ENCODE measurements around the gene SMARCAL1.
A peak's percentile ranks its signal among the peaks of the same experiment; 100 is the strongest.

The SMARCAL1 gene

DNA sequence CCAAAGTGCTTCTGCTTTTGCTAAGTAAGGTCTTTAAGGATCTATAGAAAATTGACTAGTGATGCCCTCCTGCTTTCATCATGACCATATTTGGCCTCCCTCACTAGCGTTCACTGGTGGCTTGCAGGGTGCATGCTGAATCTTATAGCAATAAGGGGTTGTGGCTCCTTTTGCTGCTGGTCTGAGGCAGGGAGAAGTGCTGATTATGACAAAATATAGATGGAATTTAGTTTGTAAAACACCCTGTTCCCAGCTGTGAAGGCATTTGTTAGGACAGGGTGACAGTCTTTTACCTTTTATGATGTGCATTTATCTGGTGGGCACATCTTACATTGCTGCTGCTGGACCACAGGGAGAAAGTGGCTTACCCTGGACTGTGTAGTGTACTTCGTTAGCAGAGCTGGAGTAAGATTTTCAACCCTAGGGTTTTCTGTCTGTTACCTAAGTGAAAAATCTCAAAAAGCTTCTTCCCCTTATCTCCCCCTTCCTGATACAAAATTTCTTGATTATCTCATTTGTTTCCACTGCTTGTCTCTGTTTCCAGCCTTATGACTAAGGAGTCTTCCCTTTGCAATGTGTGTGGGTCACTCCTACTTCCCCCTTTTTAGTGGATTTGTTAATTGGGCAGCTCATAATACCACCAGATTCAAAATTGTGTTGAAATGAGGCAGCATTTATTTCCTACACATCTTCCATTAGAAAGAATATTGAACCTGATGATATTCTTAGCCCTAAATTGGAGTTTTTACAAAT, 65.2 kb downstream of the SMARCAL1 start:
- no peak for DNase-seq

DNA sequence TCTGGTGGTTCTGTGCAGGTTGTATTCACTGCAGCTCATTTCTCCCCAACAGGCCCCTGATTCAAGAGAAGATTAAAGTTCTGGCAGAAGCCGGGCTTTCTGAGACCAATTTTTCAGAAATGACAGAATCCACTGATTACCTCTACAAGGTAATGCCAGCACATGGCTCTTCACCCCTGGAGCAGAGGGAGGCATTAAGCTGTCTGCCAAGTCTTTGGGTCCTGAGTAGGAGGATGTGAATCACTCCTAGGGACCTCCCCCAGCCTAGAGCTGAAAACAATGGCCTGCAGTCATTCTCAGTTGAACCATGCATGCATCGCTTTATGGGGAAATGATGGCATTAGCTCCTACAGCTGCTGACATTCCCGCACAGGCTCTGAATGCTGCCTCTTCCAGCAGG, 65.9 kb downstream of the SMARCAL1 start:
- DNase-seq, result no peak

DNA sequence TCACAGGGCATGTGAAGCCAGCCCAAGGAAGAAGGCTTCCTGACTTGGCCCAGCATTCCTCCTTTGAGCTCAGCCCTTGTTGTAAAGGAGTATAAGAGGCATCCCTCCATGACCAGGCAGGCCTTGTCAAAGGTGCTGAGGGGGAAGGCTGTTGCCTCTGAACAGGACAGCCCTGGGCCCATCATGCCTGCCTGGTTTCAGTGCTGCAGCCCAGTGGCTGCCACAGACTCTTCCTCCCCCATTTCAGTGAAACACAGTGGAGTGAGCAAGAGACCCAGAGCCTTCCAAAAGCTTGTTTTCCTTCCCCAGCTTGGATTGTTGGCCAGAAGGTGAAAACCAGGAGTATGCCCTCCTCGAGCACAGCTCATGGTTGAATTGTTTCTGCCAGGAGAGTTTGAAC, 66.5 kb downstream of the SMARCAL1 start:
- no peak for DNase-seq

DNA sequence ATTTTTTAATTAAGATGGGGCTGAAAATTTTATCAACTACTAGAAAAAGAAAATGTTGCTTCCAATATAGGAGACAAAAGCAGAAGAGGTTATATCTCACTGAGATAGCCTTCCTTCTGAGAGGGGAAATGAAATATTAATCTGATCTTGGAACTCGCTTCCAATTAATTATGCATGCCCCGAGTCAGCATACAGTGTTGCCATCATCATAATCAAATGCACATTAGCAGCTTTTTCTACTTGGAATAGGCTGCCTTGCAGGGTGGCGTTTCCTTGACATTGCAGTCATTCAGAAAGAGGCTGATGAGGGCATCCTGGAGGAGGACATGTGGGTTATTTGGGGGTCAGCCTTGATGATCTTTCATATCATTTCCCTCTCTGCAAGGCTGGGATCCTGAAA, 67.9 kb downstream of the SMARCAL1 start:
- no peak for DNase-seq

DNA sequence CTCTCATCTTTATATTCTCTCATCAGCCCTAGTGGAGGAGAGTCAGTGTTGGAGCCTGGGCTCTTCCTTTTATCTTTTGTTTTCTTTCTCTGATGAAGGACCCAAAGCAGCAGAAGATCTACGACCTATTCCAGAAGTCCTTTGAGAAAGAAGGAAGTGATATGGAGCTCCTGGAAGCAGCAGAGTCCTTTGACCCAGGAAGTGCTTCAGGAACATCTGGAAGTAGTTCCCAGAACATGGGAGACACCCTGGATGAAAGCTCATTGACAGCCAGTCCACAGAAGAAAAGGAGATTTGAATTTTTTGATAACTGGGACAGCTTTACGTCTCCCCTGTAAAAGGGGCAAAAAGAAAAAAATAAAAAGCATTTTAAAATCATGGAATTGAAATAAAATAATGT, 70.4 kb downstream of the SMARCAL1 start:
- no peak for DNase-seq

DNA sequence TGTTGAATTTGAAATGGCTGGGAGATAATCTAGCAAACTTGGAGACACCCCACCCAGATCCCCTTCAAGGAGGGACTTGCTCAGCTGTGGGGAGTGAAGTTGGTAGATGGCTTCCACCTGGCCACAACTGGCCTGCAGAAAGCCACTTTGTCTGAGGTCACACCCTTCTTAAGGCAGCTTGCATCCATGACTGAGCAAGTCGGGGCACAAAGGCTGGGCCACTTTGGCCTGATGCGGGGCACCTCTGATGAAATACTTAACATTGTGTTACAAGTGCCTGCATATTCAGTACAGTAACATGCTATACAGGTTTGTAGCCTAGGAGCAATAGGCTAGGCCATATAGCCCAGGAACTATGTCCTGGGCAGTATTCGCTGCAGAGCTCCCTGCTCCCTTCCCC, 73.0 kb downstream of the SMARCAL1 start:
- no peak for DNase-seq

DNA sequence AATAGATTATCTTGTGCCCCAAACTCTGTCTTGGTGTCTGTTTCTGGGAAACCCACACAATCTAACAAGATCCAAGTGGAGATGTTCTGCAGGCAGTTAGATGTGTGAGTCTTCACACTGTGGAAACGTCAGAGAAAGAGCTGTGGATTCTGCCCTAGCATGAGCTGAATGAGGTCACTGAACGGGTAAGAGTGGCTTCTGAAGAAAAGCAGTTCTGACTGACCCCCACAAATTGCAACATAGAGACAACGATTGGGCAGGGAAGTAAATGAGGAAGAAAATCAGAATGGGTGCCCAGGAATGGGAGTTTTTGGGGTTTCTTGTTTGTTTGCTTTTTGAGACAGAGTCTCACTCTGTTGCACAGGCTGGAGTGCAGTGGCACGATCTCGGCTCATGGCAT, 73.5 kb downstream of the SMARCAL1 start:
- no peak for DNase-seq

DNA sequence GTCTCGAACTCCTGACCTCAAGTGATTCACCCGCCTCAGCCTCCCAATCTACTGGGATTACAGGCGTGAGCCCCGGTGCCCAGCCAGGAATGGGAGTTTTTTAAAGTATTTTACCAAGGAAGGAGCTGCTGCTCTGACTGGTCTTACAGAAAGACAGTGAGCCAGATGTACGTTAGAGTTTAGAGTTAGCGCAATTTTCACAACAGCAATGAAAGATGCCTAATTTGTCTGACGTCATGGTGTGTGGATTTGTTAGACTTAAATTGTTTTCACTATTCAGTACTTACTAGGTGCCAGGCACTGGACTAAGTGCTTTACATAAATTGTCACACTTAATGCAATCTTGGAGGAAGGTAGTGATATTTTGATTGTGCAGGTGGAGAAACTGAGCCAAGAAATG, 74.0 kb downstream of the SMARCAL1 start:
- no peak for DNase-seq

DNA sequence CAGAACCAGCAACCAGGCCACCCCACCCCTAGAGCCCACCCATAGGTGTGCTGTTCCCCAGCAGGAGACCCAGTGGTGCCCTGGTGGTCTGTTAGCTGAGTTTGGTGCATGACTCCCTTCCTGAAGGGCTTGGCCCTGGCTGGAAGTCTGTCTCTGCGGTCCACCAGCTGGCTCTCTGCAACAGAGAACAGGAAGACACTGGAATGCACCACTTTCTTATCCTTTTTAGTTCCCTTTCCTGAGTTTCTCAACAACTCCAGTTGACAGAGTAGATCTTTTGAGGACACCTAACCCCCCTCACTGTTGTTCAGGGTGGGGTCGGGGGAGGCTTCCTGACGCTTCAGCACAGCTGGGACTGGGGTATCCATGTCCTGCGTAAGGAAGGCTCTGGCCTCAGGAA, 74.4 kb downstream of the SMARCAL1 start:
- DNase-seq, result no peak

DNA sequence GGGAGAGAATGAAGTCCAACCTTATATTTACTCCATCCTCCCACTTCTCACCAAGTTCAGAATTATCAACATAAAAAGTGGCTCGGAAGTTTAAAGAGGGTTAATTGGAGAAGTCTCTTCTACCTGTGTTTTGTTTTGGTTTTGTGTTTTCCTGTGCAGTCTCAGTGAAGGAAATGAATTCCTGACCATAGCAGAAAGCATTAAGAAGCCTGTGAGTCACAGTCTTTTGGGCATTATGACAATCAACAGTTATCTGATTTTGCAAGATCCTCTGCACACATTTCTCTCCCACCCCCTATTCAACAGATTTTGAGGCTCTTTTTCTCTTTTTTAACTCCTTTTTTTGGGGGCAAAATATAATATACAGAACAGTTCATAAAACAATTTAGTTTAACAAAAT, 77.8 kb downstream of the SMARCAL1 start:
- DNase-seq, result no peak

DNA sequence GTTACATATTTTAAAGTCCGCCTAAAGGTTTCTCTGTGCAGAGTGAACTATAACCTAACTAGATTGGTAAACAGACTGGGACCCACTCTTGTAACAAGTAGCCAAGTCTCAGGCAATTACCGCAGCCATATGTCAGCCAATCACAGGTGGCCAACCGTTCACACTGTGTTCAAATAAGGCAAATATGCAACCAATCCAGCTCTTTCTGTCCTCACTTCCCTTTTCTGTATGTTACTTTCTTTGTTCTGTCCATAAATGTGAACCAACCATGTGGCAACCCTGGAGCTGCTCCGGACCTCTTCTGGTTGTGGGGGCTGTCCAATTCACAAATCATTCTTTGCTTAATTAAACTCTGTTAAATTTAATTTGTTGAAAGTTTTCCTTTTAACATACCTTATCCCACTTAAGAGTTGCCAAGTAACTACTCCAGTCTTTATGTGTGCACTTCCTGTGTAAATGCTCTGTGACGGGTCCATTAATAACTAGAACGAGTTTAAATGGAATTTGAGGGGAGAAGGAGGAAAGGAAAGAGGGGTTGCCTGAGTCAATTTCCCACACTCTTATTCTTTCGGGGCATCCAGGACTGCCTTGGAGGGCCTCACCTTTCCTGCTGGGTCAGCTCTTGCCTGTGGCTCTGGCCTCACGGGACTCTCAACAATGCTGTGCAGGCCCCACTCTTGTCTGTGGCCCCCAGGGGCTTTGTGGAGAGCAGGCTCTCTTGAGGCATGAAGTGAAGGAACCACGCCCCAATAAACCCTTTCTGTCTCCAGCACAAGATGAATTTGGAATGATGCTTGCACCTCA, 79.7 kb downstream of the SMARCAL1 start:
- no peak for DNase-seq

DNA sequence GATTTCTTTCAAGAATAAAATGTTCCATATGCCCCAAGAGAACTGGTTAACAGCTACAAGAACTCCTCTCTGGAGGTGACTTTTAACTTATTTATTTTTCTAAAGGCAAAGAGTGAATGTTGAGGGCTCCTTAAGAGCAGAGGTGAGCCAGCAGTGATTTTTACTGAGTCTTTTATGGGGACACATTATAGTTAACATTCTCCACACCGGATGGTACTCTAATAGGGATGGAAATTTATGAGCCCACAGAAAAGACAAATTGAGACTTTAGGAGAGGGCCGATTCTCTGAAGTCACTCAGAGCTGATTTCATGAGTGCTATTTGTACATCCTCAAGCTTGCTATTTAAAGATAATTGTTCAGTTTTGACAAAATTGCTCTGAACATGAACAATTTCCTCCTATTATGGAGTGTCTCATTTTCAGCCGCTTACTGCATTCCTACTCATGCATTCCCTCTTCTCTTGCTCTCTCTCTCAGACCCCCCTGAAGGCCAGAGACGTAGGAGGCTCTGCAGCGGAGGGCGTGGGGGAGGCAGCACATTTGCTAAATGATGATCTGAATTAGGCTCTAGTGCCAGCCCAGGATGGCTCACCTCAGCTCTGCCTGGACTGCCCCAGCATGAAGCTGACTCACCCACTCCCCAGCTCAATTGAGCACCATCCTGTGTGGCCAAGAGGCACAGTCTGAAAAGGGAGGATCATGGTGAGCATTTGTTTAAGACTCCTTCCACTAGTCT, 80.5 kb downstream of the SMARCAL1 start:
- no peak for DNase-seq

DNA sequence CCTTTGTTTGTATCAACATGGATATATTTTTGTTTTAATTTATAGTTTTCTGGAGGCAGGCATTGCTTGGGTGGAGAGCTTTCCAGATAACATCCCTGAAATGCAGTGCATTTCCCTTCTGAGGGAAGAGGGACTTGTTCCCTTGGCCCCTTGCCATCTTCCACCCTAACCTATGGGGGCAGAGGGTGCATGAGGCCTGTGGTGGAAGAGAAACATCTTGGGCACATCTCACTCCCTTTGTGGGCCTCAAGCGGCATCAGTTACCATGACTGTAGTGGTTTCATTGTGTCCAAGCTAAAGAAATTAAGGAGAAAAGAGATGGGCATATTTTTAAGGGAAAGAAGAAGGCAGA, 81.0 kb downstream of the SMARCAL1 start:
- no peak for DNase-seq

DNA sequence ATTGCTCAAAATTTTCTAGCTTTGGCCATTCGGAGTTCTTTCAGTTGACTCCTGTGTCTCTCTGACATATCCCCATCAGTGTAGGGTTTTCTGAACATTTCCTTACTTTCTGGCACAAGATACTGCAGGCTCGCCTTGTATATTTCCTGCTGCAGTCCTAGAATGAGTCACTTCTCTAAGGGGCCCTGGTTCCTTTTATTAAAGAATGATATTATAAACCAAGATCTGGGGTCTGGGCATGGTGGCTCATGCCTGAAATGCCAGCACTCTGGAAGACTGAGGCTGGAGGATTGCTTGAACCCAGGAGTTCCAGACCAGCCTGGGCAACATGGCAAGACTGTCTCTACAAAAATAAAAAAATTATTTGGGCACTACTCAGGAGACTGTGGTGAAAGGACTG, 83.4 kb downstream of the SMARCAL1 start:
- DNase-seq, result no peak

DNA sequence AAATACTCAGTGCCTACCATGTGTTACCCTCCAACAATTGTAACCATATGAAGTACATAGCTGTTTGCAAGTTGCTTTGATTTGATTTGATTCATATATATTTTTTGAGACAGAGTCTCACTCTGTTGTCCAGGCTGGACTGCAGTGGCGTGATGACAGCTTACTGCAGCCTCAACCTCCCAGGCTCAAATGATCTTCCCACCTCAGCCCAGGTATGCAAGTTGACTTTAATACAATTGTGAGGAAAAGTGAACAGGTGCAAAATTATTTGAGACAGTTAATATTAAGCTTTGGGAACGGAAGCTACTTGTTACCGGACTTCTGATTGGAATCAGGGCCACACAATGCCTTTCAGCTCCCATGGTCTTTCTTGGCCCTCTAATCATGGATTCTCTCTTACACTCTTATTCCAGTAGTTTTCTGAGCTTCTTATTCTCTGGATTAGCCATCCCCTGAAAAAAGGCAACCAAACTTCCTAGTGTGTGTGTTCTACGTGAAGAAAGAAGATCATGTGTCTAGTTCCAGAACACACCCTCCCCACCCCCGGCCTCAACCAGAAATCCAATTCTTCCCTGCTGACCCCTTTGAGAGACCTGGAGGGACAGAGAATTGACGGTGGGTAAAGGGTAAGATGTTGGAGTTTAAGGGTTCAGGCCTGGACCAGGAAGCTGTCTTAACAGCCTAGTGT, 85.2 kb downstream of the SMARCAL1 start:
- DNase-seq, result no peak

DNA sequence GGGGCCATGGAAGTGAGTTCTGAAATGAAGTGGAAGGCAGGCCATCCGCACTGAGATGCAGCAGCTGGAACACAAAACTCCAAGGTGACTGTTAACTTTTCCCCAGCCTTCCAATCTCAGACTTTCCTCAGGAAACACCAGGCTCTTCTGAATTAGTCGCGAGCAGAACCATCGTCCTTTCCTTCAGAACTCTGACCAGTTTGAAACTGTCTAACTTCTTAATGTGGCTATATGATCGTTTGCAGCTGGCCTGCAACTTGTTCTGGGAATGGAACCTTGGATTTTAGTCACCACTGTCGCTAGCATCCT, 85.7 kb downstream of the SMARCAL1 start:
- DNase-seq, result no peak

DNA sequence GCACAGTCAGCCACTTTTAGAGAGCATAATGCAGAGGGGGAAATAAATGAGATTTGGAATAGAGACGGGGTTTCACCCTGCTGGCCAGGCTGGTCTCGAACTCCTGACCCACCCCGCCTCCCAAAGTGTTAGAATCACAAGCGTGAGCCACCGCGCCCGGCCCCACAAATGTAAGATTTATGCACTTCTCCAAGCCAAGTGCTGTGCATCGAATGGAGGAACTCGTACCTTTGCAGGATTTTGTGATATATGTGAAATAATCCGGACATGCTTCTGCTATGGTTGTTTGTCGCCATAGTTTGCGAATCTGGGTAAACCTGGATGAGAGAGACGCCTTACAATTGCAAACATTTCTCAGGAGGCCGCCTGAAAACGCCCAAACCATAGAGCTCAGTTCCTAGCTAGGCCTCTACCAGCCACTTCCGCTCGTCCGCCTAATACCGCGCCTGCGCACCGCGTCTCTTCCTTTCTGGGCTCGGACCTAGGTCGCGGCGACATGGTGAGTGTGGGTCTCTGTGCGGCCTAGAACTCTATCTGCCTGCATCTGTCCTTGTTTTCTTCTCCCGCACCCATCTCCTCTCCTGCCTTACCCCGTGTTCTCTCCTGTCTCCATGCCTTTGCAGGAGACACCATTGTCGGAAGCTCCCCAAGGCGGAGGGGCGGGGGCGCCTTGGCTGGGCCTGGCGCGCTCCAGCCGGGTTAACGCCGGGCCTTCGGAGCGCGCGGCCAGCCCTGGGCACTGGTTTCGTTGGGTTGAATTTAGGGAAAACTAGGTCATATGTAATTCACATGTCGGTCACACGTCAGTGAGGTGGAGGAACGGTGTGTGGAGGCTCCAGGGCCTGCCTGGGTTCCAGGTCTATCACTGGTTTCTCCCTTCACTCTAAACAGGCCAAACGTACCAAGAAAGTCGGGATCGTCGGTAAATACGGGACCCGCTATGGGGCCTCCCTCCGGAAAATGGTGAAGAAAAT, 86.4 kb downstream of the SMARCAL1 start, which contains the start of gene RPL37A:
TSS of gene RPL37A (plus strand) at position 466 of the 974 bp plus-strand sequence. CDS start at position 497, 31 bp downstream.
- peak; percentile 92 for DNase-seq

DNA sequence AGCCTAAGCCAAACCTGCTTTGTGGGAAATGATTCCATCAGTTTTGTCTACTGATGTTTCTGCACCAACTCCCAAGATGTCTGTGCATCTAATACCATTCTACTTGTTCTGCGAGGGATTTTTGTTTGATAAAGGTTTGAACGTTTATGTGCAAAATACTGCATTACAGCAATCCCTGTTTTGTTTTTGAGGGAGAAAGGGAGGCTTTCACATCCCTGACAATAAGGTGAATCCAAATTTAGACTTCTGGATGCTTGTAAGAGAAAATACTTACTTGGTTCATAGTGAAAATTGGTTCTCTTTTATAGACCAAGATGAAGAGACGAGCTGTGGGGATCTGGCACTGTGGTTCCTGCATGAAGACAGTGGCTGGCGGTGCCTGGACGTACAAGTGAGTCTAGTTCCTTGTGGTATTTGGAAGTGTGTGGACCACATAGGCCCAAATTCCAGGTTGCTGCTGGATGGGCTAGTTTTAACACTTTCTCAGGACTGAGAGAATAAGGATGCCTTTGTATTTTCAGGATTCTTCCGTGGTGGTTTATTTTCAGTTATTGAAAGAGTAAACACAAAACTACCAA, 87.4 kb downstream of the SMARCAL1 start:
- no peak for DNase-seq

DNA sequence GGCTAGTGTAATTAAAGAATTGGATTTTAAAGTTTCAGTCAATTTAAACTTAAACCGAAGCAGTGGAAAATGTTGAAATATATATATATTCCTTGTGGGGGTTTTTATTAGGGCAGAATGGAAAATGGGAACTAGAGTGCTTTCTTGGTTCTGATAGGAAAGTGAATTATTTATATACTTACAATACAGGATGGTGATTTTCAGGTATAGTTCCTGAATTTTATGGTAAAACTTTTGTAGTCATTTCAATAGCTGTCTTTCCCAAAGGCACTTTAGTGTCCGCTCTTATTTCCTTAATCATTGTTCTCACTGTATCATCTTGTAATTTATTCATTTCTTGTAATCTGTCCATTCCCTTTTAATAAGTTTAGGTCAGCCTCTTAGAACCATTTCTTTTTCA, 88.3 kb downstream of the SMARCAL1 start:
- no peak for DNase-seq

DNA sequence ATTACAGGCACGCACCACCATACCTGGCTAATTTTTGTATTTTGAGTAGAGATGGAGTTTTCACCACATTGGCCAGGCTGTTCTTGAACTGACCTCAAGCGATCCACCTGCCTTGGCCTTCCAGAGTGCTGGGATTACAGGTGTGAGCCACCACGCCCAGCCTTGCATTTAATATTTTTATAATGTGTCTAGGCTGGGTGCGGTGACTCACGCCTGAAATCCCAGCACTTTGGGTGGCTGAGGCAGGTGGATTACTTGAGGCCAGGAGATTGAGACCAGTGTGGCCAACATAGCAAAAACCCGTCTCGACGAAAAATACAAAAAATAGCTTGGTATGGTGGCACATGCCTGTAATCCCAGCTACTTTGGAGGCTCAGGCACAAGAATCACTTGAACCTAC, 89.6 kb downstream of the SMARCAL1 start:
- DNase-seq, result no peak

DNA sequence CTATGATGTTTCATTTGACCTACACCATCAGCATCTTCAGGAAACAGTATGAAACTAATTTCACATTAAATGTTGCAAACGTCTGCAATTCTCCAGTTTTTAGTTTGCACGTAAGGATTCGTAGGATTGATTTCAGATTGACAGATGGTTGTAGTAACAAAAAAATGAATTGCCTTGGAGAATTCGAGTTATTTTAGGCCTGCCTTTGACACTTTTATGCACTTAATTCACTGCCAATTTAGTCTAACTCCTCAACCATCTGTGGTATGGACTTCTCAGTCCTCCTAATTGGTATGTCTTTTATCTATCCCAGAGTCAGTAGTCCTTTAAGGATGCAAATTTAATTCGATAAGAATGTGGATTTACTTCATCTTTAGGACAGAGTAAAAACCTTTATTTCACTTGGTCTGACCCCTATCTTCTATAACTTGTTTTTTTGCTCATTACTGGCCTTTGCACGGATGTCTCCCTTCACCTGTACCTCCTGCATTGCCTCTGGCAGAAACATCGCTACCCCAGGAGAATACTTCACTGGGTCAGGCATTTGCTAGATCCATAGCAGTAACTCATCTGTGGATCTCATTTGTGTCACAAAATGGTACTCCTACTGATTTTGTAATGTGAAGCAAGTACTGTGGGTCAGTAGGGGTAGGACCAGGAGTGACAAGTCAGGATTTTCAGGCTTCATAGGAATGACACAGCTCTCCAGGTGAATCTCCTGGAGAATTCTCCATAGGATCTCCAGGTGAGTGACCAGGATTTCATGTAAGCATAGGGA, 90.3 kb downstream of the SMARCAL1 start:
- DNase-seq, result no peak
